ENCODE data around the gene KLHL6. TPM values are rescaled to one million over a fixed set of nuclear protein-coding genes. Genes with fewer than 3 reads are reported as not detected.

KLHL6 gene
- total and polyA plus RNA-seq, 12 donors: 0.47 to 5.1 (median 0.89) TPM

GRCh38 chr3:183592821-183593220 lies 37.3 kb upstream of the KLHL6 start:
- no peaks in the 10 kb centered on the region for H3K27me3 ChIP-seq
- H3K4me1 ChIP-seq: peaks cover 0 to 10% (median 4%) of the 10 kb centered on the region in 9 donors
- no peak for TF ChIP-seq CTCF (IDR thresholded peaks at IDR 0.05)
- WGBS, 2 donors: 95 to 96% methylated on average over 7 of the region's 7 CpGs
- intact Hi-C loops (cut with DNase I): no loop called here
- ATAC-seq: no peak
- no peaks in the 10 kb centered on the region for H3K36me3 ChIP-seq
- DNase-seq: no peak
- H3K9me3 ChIP-seq: peaks cover 0 to 15% (median 5%) of the 10 kb centered on the region in 11 donors
- no peak overlapping the region for H3K27ac ChIP-seq
- no peak overlapping the region for H3K4me3 ChIP-seq

- H3K9me3 ChIP-seq: peaks cover 0 to 7% (median 0%) of the 10 kb centered on the region in 11 donors
- H3K27me3 ChIP-seq: no peaks in the 10 kb centered on the region
- TF ChIP-seq CTCF (IDR thresholded peaks at IDR 0.05): peak in 8 of 9 donors; percentile 8 to 51 (median 30)
- 60 to 70% methylated on average over 6 of the region's 6 CpGs for WGBS, 2 donors
- H3K4me1 ChIP-seq: peaks cover 0 to 18% (median 6%) of the 10 kb centered on the region in 9 donors
- no peak for DNase-seq
- no peak overlapping the region for H3K4me3 ChIP-seq
- peak in 1 of 8 donors; percentile 31 for ATAC-seq
- no peak overlapping the region for H3K27ac ChIP-seq
- intact Hi-C loops (cut with DNase I): no loop called here
- H3K36me3 ChIP-seq: no peaks in the 10 kb centered on the region
Measured at GRCh38 chr3:183591881-183592521, 36.5 kb upstream of the KLHL6 start.

- no peaks in the 10 kb centered on the region for H3K9me3 ChIP-seq
- ATAC-seq (no peak), DNase-seq (no peak)
- no peaks in the 10 kb centered on the region for H3K36me3 ChIP-seq
- no peak for TF ChIP-seq CTCF (IDR thresholded peaks at IDR 0.05)
- intact Hi-C loops (cut with DNase I): no loop called here
- no peaks in the 10 kb centered on the region for H3K27me3 ChIP-seq
- no peak overlapping the region for H3K27ac ChIP-seq
- H3K4me3 ChIP-seq: no peak overlapping the region
- H3K4me1 ChIP-seq: peaks cover 0 to 28% (median 19%) of the 10 kb centered on the region in 9 donors
- WGBS, 2 donors: 98 to 99% methylated on average over 6 of the region's 6 CpGs
Measured at GRCh38 chr3:183590442-183590841, 34.9 kb upstream of the KLHL6 start.

GRCh38 chr3:183587336-183587735 lies 31.8 kb upstream of the KLHL6 start:
- Histone ChIP-seq H3K36me3 (no peaks in the 10 kb centered on the region), H3K9me3 (no peaks in the 10 kb centered on the region), H3K27ac (peak overlapping the region in 6 of 10 donors; percentile 5 to 83 (median 40)), H3K4me1 (peaks cover 10 to 58% (median 50%) of the 10 kb centered on the region in 9 donors), H3K4me3 (no peak overlapping the region), H3K27me3 (no peaks in the 10 kb centered on the region)
- ATAC-seq (peak in 3 of 8 donors; percentile 35 to 42 (median 35)), DNase-seq (no peak)
- no peak for TF ChIP-seq CTCF (IDR thresholded peaks at IDR 0.05)
- intact Hi-C loops (cut with DNase I): no loop called here
- WGBS, 2 donors: 75 to 79% methylated on average over 2 of the region's 2 CpGs
